Ascending aorta (tissue), 2 donors: Measurements from ENCODE around the gene NUDT3. TPM values are rescaled to one million over a fixed set of nuclear protein-coding genes. Genes with fewer than 3 reads are reported as not detected.
A peak's percentile ranks its signal among the peaks of the same experiment; 100 is the strongest.
"Not testable (repeated sequence)": the region's sequence is repeated elsewhere in the genome, so short reads cannot be mapped to it uniquely, and the experiment has no call there.

Experiments
- DNase-seq, 2 donors: peaks; one replicate each; pipeline ENCODE4 v3.0.0-alpha.2; 2019; ENCODE audit warnings: low spot score in 2 of 2
- H3K27ac ChIP-seq, 2 donors: fragments of 200-600 bp; sonication (generic); one replicate each; pipeline ENCODE4 v1.5.1; 2016 to 2017; ENCODE audit warnings: mild to moderate bottlenecking in 1 of 2
- H3K27me3 ChIP-seq: fragments of 200-600 bp; sonication (generic); one replicate; pipeline ENCODE4 v1.5.1; 2017
- H3K36me3 ChIP-seq, 2 donors: fragments of 200-600 bp; sonication (generic); one replicate each; pipeline ENCODE4 v1.5.1; 2016
- H3K4me1 ChIP-seq, 2 donors: fragments of 200-600 bp; sonication (generic); one replicate each; pipeline ENCODE4 v1.5.1; 2016 to 2017; ENCODE audit warnings: mild to moderate bottlenecking in 1 of 2
- H3K4me3 ChIP-seq, 2 donors: fragments of 200-600 bp; sonication (generic); one replicate each; pipeline ENCODE4 v1.5.1; 2016 to 2017; ENCODE audit warnings: mild to moderate bottlenecking in 1 of 2
- H3K9me3 ChIP-seq, 2 donors: fragments of 200-600 bp; sonication (generic); one replicate each; pipeline ENCODE4 v1.5.1; 2016
- CTCF ChIP-seq, 3 experiments: fragments of 200-600 bp in 2 of 3; fragments of 450-650 bp in 1 of 3; sonication (generic) in 2 of 3; IDR thresholded peaks; one replicate each; pipeline ENCODE4 v1.5.1; 2016 to 2019; ENCODE audit warnings: antibody characterized with exemption in 3 of 3, mild to moderate bottlenecking in 1 of 3, moderate library complexity in 1 of 3
- intact Hi-C: fragments of 100-400 bp; cut with DNase I; formaldehyde crosslinking; loops from one replicate; pipeline ENCODE4 v1.15.1; 2023
- total RNA-seq: library from RNA; depleted of rRNA; stranded (reverse); fragments of >200 nt; gene quantifications from one replicate; pipeline ENCODE4 v1.1.0, GENCODE V29; 2016

The NUDT3 gene
- total RNA-seq, 1 donor from 2014 or later, result 18.8 TPM

- TF ChIP-seq CTCF (IDR thresholded peaks at IDR 0.05), result no peak
Measured at GRCh38 chr6:34272013-34272926, 120.2 kb downstream of the NUDT3 start.

GRCh38 chr6:34269658-34270341 lies 122.7 kb downstream of the NUDT3 start:
- H3K27ac ChIP-seq, DNase-seq, intact Hi-C loops, H3K4me3 ChIP-seq, H3K36me3 ChIP-seq, H3K27me3 ChIP-seq, H3K4me1 ChIP-seq, H3K9me3 ChIP-seq: not testable (repeated sequence)

More at GRCh38 chr6:34272013-34272926, 120.2 kb downstream of the NUDT3 start:
- Histone ChIP-seq H3K36me3 (no peaks in the 10 kb centered on the region), H3K9me3 (no peaks in the 10 kb centered on the region), H3K27me3 (no peaks in the 10 kb centered on the region), H3K27ac (no peak overlapping the region), H3K4me1 (no peaks in the 10 kb centered on the region), H3K4me3 (no peak overlapping the region)
- DNase-seq, result peak in 1 of 2 donors; percentile 63
- intact Hi-C loops, result no loop called here

- H3K27me3 ChIP-seq, H3K9me3 ChIP-seq, H3K27ac ChIP-seq, intact Hi-C loops, H3K4me1 ChIP-seq, H3K36me3 ChIP-seq, H3K4me3 ChIP-seq: not testable (repeated sequence)
- peak in 1 of 2 donors; percentile 30 for DNase-seq
Measured at GRCh38 chr6:34269132-34269531, 123.3 kb downstream of the NUDT3 start.

- no peaks in the 10 kb centered on the region for H3K27me3 ChIP-seq
- H3K27ac ChIP-seq, result no peak overlapping the region
- TF ChIP-seq CTCF (IDR thresholded peaks at IDR 0.05), result no peak
- no peaks in the 10 kb centered on the region for H3K36me3 ChIP-seq
- peaks cover 0 to 8% of the 10 kb centered on the region in 2 donors for H3K9me3 ChIP-seq
- no peaks in the 10 kb centered on the region for H3K4me1 ChIP-seq
- peak in 1 of 2 donors; percentile 37 for DNase-seq
- no peak overlapping the region for H3K4me3 ChIP-seq
- intact Hi-C loops, result no loop called here
Measured at GRCh38 chr6:34267746-34268145, 124.7 kb downstream of the NUDT3 start.

- H3K4me3 ChIP-seq, intact Hi-C loops, H3K27ac ChIP-seq, H3K4me1 ChIP-seq, H3K9me3 ChIP-seq, H3K27me3 ChIP-seq, H3K36me3 ChIP-seq: not testable (repeated sequence)
- DNase-seq, result peak in 1 of 2 donors; percentile 33
Measured at GRCh38 chr6:34263484-34263883, 129.0 kb downstream of the NUDT3 start.

GRCh38 chr6:34260576-34261267 lies 131.7 kb downstream of the NUDT3 start:
- DNase-seq, result peak in 1 of 2 donors; percentile 54
- TF ChIP-seq CTCF (IDR thresholded peaks at IDR 0.05), result no peak
- H3K4me1 ChIP-seq, result no peaks in the 10 kb centered on the region
- intact Hi-C loops, result no loop called here
- H3K27me3 ChIP-seq, result no peaks in the 10 kb centered on the region
- H3K27ac ChIP-seq, result no peak overlapping the region
- peaks cover 0 to 5% of the 10 kb centered on the region in 2 donors for H3K9me3 ChIP-seq
- no peak overlapping the region for H3K4me3 ChIP-seq
- H3K36me3 ChIP-seq, result no peaks in the 10 kb centered on the region
